GM23338 (cell line): ENCODE data around the gene GOLGA6D. TPM values are rescaled to one million over a fixed set of nuclear protein-coding genes. Genes with fewer than 3 reads are reported as not detected.

Experiments
- ATAC-seq: fragments of 200-7000 bp; cut with Tn5 transposase; 3 replicates; pipeline ENCODE4 v1.9.1; 2020
- DNase-seq: peaks from one replicate; pipeline ENCODE4 v3.0.0-alpha.2; 2015; ENCODE audit warnings: low spot score
- H2AFZ ChIP-seq: fragments of 200-600 bp; sonication (generic); 2 replicates; pipeline ENCODE4 v1.8.0; 2016; ENCODE audit warnings: antibody characterized with exemption, mild to moderate bottlenecking, moderate library complexity
- H3F3A ChIP-seq: fragments of 200-600 bp; sonication (generic); replicated peaks from 2 replicates; pipeline ENCODE4 v1.8.0; 2017; ENCODE audit warnings: antibody characterized with exemption, mixed run types, low read depth
- H3K27ac ChIP-seq: fragments of 200-600 bp; sonication (generic); 2 replicates; pipeline ENCODE4 v1.6.1; 2016; ENCODE audit warnings: low read depth
- H3K27me3 ChIP-seq: fragments of 200-600 bp; sonication (generic); 2 replicates; pipeline ENCODE4 v1.8.0; 2016; ENCODE audit warnings: mild to moderate bottlenecking, mixed run types, moderate library complexity; ENCODE audit not compliant: insufficient read depth
- H3K36me3 ChIP-seq: fragments of 200-600 bp; sonication (generic); 2 replicates; pipeline ENCODE4 v1.8.0; 2016; ENCODE audit warnings: mild to moderate bottlenecking; ENCODE audit not compliant: insufficient read depth
- H3K4me1 ChIP-seq: fragments of 200-600 bp; sonication (generic); 2 replicates; pipeline ENCODE4 v1.8.0; 2016; ENCODE audit warnings: mild to moderate bottlenecking, moderate library complexity; ENCODE audit not compliant: insufficient read depth
- H3K4me2 ChIP-seq: fragments of 200-600 bp; sonication (generic); 2 replicates; pipeline ENCODE4 v1.7.1; 2017; ENCODE audit warnings: mixed run types
- H3K4me3 ChIP-seq: fragments of 200-600 bp; sonication (generic); 2 replicates; pipeline ENCODE4 v1.6.1; 2016; ENCODE audit warnings: mixed run types
- H3K79me2 ChIP-seq: fragments of 200-600 bp; sonication (generic); replicated peaks from 2 replicates; pipeline ENCODE4 v1.8.0; 2017; ENCODE audit warnings: mild to moderate bottlenecking; ENCODE audit not compliant: insufficient read depth
- H3K9me2 ChIP-seq: fragments of 200-600 bp; sonication (generic); 2 replicates; pipeline ENCODE4 v1.8.0; 2017; ENCODE audit not compliant: insufficient read depth
- H4K20me1 ChIP-seq: fragments of 200-600 bp; sonication (generic); replicated peaks from 2 replicates; pipeline ENCODE4 v1.8.0; 2017; ENCODE audit warnings: mild to moderate bottlenecking; ENCODE audit not compliant: insufficient read depth
- H3K27ac Mint-ChIP-seq: 2 replicates; pipeline ENCODE4 v1.8.0; 2020; ENCODE audit warnings: inconsistent platforms, mild to moderate bottlenecking, moderate library complexity, mixed read lengths
- H3K27me3 Mint-ChIP-seq: 3 replicates; pipeline ENCODE4 v1.8.0; 2022; ENCODE audit warnings: low read depth, mild to moderate bottlenecking, moderate library complexity, mixed read lengths, inconsistent platforms; ENCODE audit not compliant: insufficient read depth, poor library complexity
- H3K36me3 Mint-ChIP-seq: 3 replicates; pipeline ENCODE4 v1.8.0; 2021; ENCODE audit warnings: low read depth, mild to moderate bottlenecking, inconsistent platforms, moderate library complexity, mixed read lengths
- H3K4me1 Mint-ChIP-seq: 3 replicates; pipeline ENCODE4 v1.8.0; 2020; ENCODE audit warnings: mild to moderate bottlenecking, inconsistent platforms, mixed read lengths
- H3K4me3 Mint-ChIP-seq: 3 replicates; pipeline ENCODE4 v1.8.0; 2021; ENCODE audit warnings: moderate library complexity, mild to moderate bottlenecking, inconsistent platforms, mixed read lengths
- H3K9me3 Mint-ChIP-seq: 3 replicates; pipeline ENCODE4 v1.8.0; 2020; ENCODE audit warnings: moderate library complexity, mild to moderate bottlenecking, inconsistent platforms, mixed read lengths
- CREB1 ChIP-seq: fragments of 250-450 bp; sonication (Bioruptor Pico); IDR thresholded peaks from 2 replicates; pipeline ENCODE4 v1.5.0; 2020; ENCODE audit warnings: low read depth, mild to moderate bottlenecking, moderate library complexity
- ETS1 ChIP-seq: IDR thresholded peaks from 2 replicates; pipeline ENCODE4 v1.6.1; 2016; ENCODE audit warnings: antibody characterized with exemption
- EZH2 ChIP-seq: fragments of 200-600 bp; sonication (generic); IDR thresholded peaks from one replicate; pipeline ENCODE4 v1.8.0; 2017; ENCODE audit warnings: antibody characterized with exemption, mild to moderate bottlenecking, low read depth; ENCODE audit not compliant: unreplicated experiment
- EZH2phosphoT487 ChIP-seq: fragments of 200-600 bp; sonication (generic); IDR thresholded peaks from one replicate; pipeline ENCODE4 v1.8.1; 2018; ENCODE audit warnings: antibody characterized with exemption; ENCODE audit not compliant: unreplicated experiment
- NANOG ChIP-seq: IDR thresholded peaks from 2 replicates; pipeline ENCODE4 v1.6.1; 2016; ENCODE audit warnings: antibody characterized with exemption, borderline replicate concordance
- REST ChIP-seq: IDR thresholded peaks from one replicate; pipeline ENCODE4 v1.6.1; 2018; ENCODE audit warnings: antibody characterized with exemption; ENCODE audit not compliant: unreplicated experiment
- ZNF114 ChIP-seq: fragments of 250-450 bp; sonication (Bioruptor Pico); IDR thresholded peaks from 2 replicates; pipeline ENCODE4 v1.5.0; 2020; ENCODE audit warnings: mild to moderate bottlenecking, moderate library complexity
- ZNF331 ChIP-seq: fragments of 250-450 bp; sonication (Bioruptor Pico); IDR thresholded peaks from 2 replicates; pipeline ENCODE4 v1.5.0; 2020; ENCODE audit warnings: low read depth, mild to moderate bottlenecking, moderate library complexity
- polyA plus RNA-seq: library from polyadenylated mRNA; unstranded; fragments of >200 nt; fragmentation: Nextera tagmentation; extraction: Ambion mirVana; gene quantifications from 2 replicates; pipeline ENCODE4 v1.2.1, GENCODE V29; 2016
- total RNA-seq: library from RNA; depleted of rRNA; stranded (reverse); fragments of >200 nt; shearing (Covaris generic); gene quantifications from 2 replicates; pipeline ENCODE4 v1.2.3, GENCODE V29; 2014
- TF ChIP-seq, protein P1 (sequence below), 2 experiments: fragments of 200-600 bp in 1 of 2; sonication (generic) in 1 of 2; conservative IDR thresholded peaks; 2 replicates each; pipeline versions ENCODE4 v1.5.1 to v1.6.1; 2016 to 2017; ENCODE audit warnings: antibody characterized with exemption in 2 of 2, low read depth in 2 of 2, mild to moderate bottlenecking in 2 of 2, moderate library complexity in 1 of 2
- TF ChIP-seq, protein P2 (sequence below): fragments of 250-450 bp; sonication (Bioruptor Pico); IDR thresholded peaks from 2 replicates; pipeline ENCODE4 v1.5.0; 2020; ENCODE audit warnings: mild to moderate bottlenecking, moderate library complexity

The GOLGA6D gene
- total and polyA plus RNA-seq, 2 experiments from 2014 or later = 0.99 to 1.0 TPM

GRCh38 chr15:75314552-75315290 lies 32.1 kb downstream of the GOLGA6D start:
- H3K4me1 ChIP-seq = no peaks in the 10 kb centered on the region
- TF ChIP-seq CREB1 (CRISPR knock-in tag) (no peak), ZNF114 (CRISPR knock-in tag) (no peak), ETS1 (no peak), EZH2phosphoT487 (no peak), ZNF331 (CRISPR knock-in tag) (no peak), REST (no peak), NANOG (no peak), EZH2 (no peak)
- TF ChIP-seq, protein P1, sequence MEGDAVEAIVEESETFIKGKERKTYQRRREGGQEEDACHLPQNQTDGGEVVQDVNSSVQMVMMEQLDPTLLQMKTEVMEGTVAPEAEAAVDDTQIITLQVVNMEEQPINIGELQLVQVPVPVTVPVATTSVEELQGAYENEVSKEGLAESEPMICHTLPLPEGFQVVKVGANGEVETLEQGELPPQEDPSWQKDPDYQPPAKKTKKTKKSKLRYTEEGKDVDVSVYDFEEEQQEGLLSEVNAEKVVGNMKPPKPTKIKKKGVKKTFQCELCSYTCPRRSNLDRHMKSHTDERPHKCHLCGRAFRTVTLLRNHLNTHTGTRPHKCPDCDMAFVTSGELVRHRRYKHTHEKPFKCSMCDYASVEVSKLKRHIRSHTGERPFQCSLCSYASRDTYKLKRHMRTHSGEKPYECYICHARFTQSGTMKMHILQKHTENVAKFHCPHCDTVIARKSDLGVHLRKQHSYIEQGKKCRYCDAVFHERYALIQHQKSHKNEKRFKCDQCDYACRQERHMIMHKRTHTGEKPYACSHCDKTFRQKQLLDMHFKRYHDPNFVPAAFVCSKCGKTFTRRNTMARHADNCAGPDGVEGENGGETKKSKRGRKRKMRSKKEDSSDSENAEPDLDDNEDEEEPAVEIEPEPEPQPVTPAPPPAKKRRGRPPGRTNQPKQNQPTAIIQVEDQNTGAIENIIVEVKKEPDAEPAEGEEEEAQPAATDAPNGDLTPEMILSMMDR (conservative IDR thresholded peaks at IDR 0.05; ENCODE audit: low read depth in 2 of 2) = no peak
- TF ChIP-seq, protein P2, sequence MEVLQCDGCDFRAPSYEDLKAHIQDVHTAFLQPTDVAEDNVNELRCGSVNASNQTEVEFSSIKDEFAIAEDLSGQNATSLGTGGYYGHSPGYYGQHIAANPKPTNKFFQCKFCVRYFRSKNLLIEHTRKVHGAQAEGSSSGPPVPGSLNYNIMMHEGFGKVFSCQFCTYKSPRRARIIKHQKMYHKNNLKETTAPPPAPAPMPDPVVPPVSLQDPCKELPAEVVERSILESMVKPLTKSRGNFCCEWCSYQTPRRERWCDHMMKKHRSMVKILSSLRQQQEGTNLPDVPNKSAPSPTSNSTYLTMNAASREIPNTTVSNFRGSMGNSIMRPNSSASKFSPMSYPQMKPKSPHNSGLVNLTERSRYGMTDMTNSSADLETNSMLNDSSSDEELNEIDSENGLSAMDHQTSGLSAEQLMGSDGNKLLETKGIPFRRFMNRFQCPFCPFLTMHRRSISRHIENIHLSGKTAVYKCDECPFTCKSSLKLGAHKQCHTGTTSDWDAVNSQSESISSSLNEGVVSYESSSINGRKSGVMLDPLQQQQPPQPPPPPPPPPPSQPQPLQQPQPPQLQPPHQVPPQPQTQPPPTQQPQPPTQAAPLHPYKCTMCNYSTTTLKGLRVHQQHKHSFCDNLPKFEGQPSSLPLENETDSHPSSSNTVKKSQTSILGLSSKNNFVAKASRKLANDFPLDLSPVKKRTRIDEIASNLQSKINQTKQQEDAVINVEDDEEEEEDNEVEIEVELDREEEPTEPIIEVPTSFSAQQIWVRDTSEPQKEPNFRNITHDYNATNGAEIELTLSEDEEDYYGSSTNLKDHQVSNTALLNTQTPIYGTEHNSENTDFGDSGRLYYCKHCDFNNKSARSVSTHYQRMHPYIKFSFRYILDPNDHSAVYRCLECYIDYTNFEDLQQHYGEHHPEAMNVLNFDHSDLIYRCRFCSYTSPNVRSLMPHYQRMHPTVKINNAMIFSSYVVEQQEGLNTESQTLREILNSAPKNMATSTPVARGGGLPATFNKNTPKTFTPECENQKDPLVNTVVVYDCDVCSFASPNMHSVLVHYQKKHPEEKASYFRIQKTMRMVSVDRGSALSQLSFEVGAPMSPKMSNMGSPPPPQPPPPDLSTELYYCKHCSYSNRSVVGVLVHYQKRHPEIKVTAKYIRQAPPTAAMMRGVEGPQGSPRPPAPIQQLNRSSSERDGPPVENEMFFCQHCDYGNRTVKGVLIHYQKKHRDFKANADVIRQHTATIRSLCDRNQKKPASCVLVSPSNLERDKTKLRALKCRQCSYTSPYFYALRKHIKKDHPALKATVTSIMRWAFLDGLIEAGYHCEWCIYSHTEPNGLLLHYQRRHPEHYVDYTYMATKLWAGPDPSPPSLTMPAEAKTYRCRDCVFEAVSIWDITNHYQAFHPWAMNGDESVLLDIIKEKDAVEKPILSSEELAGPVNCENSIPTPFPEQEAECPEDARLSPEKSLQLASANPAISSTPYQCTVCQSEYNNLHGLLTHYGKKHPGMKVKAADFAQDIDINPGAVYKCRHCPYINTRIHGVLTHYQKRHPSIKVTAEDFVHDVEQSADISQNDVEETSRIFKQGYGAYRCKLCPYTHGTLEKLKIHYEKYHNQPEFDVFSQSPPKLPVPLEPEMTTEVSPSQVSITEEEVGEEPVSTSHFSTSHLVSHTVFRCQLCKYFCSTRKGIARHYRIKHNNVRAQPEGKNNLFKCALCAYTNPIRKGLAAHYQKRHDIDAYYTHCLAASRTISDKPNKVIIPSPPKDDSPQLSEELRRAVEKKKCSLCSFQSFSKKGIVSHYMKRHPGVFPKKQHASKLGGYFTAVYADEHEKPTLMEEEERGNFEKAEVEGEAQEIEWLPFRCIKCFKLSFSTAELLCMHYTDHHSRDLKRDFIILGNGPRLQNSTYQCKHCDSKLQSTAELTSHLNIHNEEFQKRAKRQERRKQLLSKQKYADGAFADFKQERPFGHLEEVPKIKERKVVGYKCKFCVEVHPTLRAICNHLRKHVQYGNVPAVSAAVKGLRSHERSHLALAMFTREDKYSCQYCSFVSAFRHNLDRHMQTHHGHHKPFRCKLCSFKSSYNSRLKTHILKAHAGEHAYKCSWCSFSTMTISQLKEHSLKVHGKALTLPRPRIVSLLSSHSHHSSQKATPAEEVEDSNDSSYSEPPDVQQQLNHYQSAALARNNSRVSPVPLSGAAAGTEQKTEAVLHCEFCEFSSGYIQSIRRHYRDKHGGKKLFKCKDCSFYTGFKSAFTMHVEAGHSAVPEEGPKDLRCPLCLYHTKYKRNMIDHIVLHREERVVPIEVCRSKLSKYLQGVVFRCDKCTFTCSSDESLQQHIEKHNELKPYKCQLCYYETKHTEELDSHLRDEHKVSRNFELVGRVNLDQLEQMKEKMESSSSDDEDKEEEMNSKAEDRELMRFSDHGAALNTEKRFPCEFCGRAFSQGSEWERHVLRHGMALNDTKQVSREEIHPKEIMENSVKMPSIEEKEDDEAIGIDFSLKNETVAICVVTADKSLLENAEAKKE (CRISPR knock-in tag) = no peak
- no peak overlapping the region for H3K27ac Mint-ChIP-seq
- H3K27me3 ChIP-seq = no peaks in the 10 kb centered on the region
- no peak overlapping the region for H3K4me3 ChIP-seq
- no peaks in the 10 kb centered on the region for H3K79me2 ChIP-seq
- H3K27me3 Mint-ChIP-seq = peaks cover 2% of the 10 kb centered on the region
- no peak overlapping the region for H3K27ac ChIP-seq
- no peaks in the 10 kb centered on the region for H3K9me3 Mint-ChIP-seq
- no peak overlapping the region for H2AFZ ChIP-seq
- H3K36me3 Mint-ChIP-seq = no peaks in the 10 kb centered on the region
- H4K20me1 ChIP-seq = no peaks in the 10 kb centered on the region
- ATAC-seq (no peak), DNase-seq (no peak)
- H3K36me3 ChIP-seq = no peaks in the 10 kb centered on the region
- H3K9me2 ChIP-seq = no peaks in the 10 kb centered on the region
- no peaks in the 10 kb centered on the region for H3F3A ChIP-seq
- no peak overlapping the region for H3K4me2 ChIP-seq
- no peak overlapping the region; the same call in 2 of the 3 replicates for H3K4me3 Mint-ChIP-seq
- H3K4me1 Mint-ChIP-seq = no peaks in the 10 kb centered on the region
